H1 (cell line): ENCODE data around the gene TRPV6. TPM values are rescaled to one million over a fixed set of nuclear protein-coding genes. Genes with fewer than 3 reads are reported as not detected.

Source experiments
- CTCF ChIA-PET: fragments of 300-600 bp; sonication (Branson Sonifier 250); formaldehyde crosslinking; loops from one replicate; lab custom pipeline; 2021; ENCODE audit not compliant: partially characterized antibody; lab: Charles Lee
- POLR2A ChIA-PET: fragments of 300-600 bp; sonication (Branson Sonifier 250); formaldehyde crosslinking; loops from one replicate; lab custom pipeline; 2021; ENCODE audit warnings: inconsistent platforms; ENCODE audit not compliant: partially characterized antibody; lab: Charles Lee
- DNase-seq, 2 experiments: peaks; one replicate each; pipeline versions ENCODE4 v3.0.0 to v3.0.0-alpha.2; 2010 to 2022; ENCODE audit warnings: low spot score in 2 of 2, low read depth in 1 of 2, mixed read lengths in 1 of 2
- FAIRE-seq: peaks from 2 replicates; lab custom pipeline; 2011; peaks lifted over from hg19 to GRCh38; lab: Jason Lieb, UNC
- H2AFZ ChIP-seq: 2 replicates; pipeline ENCODE4 v1.8.1; 2012; ENCODE audit warnings: low read length, inconsistent platforms
- H2AK5ac ChIP-seq: 2 replicates; pipeline ENCODE4 v1.6.1; 2013; ENCODE audit warnings: low read depth, low read length
- H2BK120ac ChIP-seq: replicated peaks from 2 replicates; pipeline ENCODE3; 2013; ENCODE audit warnings: low read depth, low read length, inconsistent platforms
- H2BK12ac ChIP-seq: 2 replicates; pipeline ENCODE4 v1.6.1; 2013; ENCODE audit warnings: low read depth, low read length
- H2BK15ac ChIP-seq: 2 replicates; pipeline ENCODE4 v1.6.1; 2013; ENCODE audit warnings: low read length
- H2BK20ac ChIP-seq: 2 replicates; pipeline ENCODE4 v1.6.1; 2013; ENCODE audit warnings: low read length
- H2BK5ac ChIP-seq: 2 replicates; pipeline ENCODE4 v1.6.1; 2013; ENCODE audit warnings: low read depth, low read length
- H3K14ac ChIP-seq: 2 replicates; pipeline ENCODE4 v1.6.1; 2013; ENCODE audit warnings: inconsistent platforms; ENCODE audit not compliant: insufficient read length
- H3K18ac ChIP-seq: 2 replicates; pipeline ENCODE4 v1.6.1; 2013; ENCODE audit warnings: low read length; ENCODE audit errors: extremely low read depth
- H3K23ac ChIP-seq: 2 replicates; pipeline ENCODE4 v1.6.1; 2013; ENCODE audit warnings: inconsistent platforms; ENCODE audit not compliant: insufficient read length
- H3K23me2 ChIP-seq: 2 replicates; pipeline ENCODE4 v1.6.1; 2013; ENCODE audit warnings: low read depth, low read length
- H3K27ac ChIP-seq: 2 replicates; pipeline ENCODE4 v1.6.1; 2011; ENCODE audit warnings: low read depth, low read length, inconsistent platforms
- H3K27me3 ChIP-seq, 4 experiments: replicated peaks in 1 of 4; 1 replicate in 1 of 4; 2 replicates in 3 of 4; pipeline versions ENCODE4 v1.6.1 to v1.8.1; 2011 to 2013; ENCODE audit warnings: low read length in 3 of 4, mild to moderate bottlenecking in 3 of 4, inconsistent platforms in 2 of 4, mixed read lengths in 2 of 4, moderate library complexity in 1 of 4; ENCODE audit not compliant: control insufficient read depth in 3 of 4, insufficient read depth in 3 of 4; ENCODE audit errors: extremely low read depth in 1 of 4
- H3K36me3 ChIP-seq, 4 experiments: 2 replicates each; pipeline versions ENCODE4 v1.6.1 to v1.8.1; 2011 to 2013; ENCODE audit warnings: mild to moderate bottlenecking in 4 of 4, low read length in 3 of 4, moderate library complexity in 2 of 4, control low read depth in 1 of 4, inconsistent platforms in 1 of 4; ENCODE audit not compliant: insufficient read depth in 4 of 4, control insufficient read depth in 2 of 4
- H3K4ac ChIP-seq: replicated peaks from 2 replicates; pipeline ENCODE3; 2013; ENCODE audit warnings: low read length, low read depth, mixed read lengths, inconsistent platforms; ENCODE audit not compliant: insufficient read length
- H3K4me1 ChIP-seq, 4 experiments: replicated peaks in 1 of 4; 1 replicate in 1 of 4; 2 replicates in 3 of 4; pipeline versions ENCODE4 v1.6.1 to v1.8.1; 2011 to 2013; ENCODE audit warnings: low read length in 3 of 4, inconsistent platforms in 2 of 4, mixed read lengths in 1 of 4; ENCODE audit not compliant: insufficient read depth in 4 of 4, control insufficient read depth in 3 of 4
- H3K4me2 ChIP-seq, 2 experiments: 2 replicates each; pipeline versions ENCODE4 v1.6.1 to v1.8.1; 2011 to 2013; ENCODE audit warnings: low read depth in 2 of 2, low read length in 2 of 2, control low read depth in 1 of 2, inconsistent platforms in 1 of 2, mild to moderate bottlenecking in 1 of 2; ENCODE audit not compliant: insufficient read depth in 1 of 2
- H3K4me3 ChIP-seq, 4 experiments: fragments of 200-600, 300-600 bp in 1 of 4; sonication (generic), shearing (Covaris generic), sonication (Bioruptor Twin) in 1 of 4; 2 replicates each; pipeline versions ENCODE4 v1.5.1 to v1.8.1; 2011 to 2016; ENCODE audit warnings: low read length in 4 of 4, low read depth in 3 of 4, control low read depth in 2 of 4, inconsistent platforms in 2 of 4, mild to moderate bottlenecking in 2 of 4, mixed read lengths in 1 of 4, moderate library complexity in 1 of 4; ENCODE audit not compliant: insufficient read depth in 2 of 4; ENCODE audit errors: extremely low read depth in 1 of 4
- H3K56ac ChIP-seq: replicated peaks from 2 replicates; pipeline ENCODE3; 2013; ENCODE audit warnings: low read depth, mild to moderate bottlenecking, mixed read lengths, low read length, inconsistent platforms; ENCODE audit not compliant: insufficient read length
- H3K79me1 ChIP-seq: 2 replicates; pipeline ENCODE4 v1.6.1; 2013; ENCODE audit warnings: low read depth, low read length, control low read depth
- H3K79me2 ChIP-seq, 2 experiments: 2 replicates each; pipeline versions ENCODE4 v1.6.1 to v1.8.1; 2012 to 2013; ENCODE audit warnings: low read length in 2 of 2, mild to moderate bottlenecking in 2 of 2, inconsistent platforms in 1 of 2; ENCODE audit not compliant: insufficient read depth in 2 of 2, control insufficient read depth in 1 of 2
- H3K9ac ChIP-seq, 4 experiments: replicated peaks in 1 of 4; 1 replicate in 1 of 4; 2 replicates in 3 of 4; pipeline versions ENCODE4 v1.6.1 to v1.8.1; 2011 to 2013; ENCODE audit warnings: low read depth in 3 of 4, low read length in 3 of 4, control low read depth in 2 of 4, mild to moderate bottlenecking in 2 of 4, moderate library complexity in 2 of 4, inconsistent platforms in 1 of 4; ENCODE audit errors: extremely low read depth in 1 of 4
- H3K9me3 ChIP-seq, 2 experiments: 2 replicates each; pipeline versions ENCODE4 v1.6.1 to v1.8.1; 2012 to 2013; ENCODE audit warnings: mild to moderate bottlenecking in 2 of 2, moderate library complexity in 2 of 2, control low read depth in 1 of 2, inconsistent platforms in 1 of 2, low read depth in 1 of 2, low read length in 1 of 2, mixed read lengths in 1 of 2; ENCODE audit not compliant: insufficient read depth in 2 of 2
- H4K20me1 ChIP-seq, 2 experiments: replicated peaks in 1 of 2; 2 replicates each; pipeline versions ENCODE3 to v1.8.1; 2011 to 2013; ENCODE audit warnings: inconsistent platforms in 2 of 2, low read length in 2 of 2, mild to moderate bottlenecking in 1 of 2; ENCODE audit not compliant: insufficient read depth in 2 of 2, control insufficient read depth in 1 of 2
- H4K5ac ChIP-seq: 2 replicates; pipeline ENCODE4 v1.6.1; 2013; ENCODE audit warnings: low read length, low read depth, mixed read lengths, inconsistent platforms; ENCODE audit not compliant: insufficient read length
- H4K8ac ChIP-seq: 2 replicates; pipeline ENCODE4 v1.8.0; 2013; ENCODE audit warnings: mild to moderate bottlenecking, moderate library complexity, low read length, inconsistent platforms; ENCODE audit not compliant: insufficient read depth; ENCODE audit errors: extremely low read depth
- H4K91ac ChIP-seq: replicated peaks from 2 replicates; pipeline ENCODE3; 2013; ENCODE audit warnings: low read length, mixed read lengths, inconsistent platforms; ENCODE audit not compliant: insufficient read length
- HDAC2 ChIP-seq, 2 experiments: fragments of 300-600 bp in 1 of 2; sonication (generic) in 1 of 2; IDR thresholded peaks; 2 replicates each; pipeline ENCODE4 v1.6.1; 2011 to 2012; ENCODE audit warnings: low read depth in 2 of 2, low read length in 2 of 2, mild to moderate bottlenecking in 2 of 2, moderate library complexity in 2 of 2, borderline replicate concordance in 1 of 2, inconsistent platforms in 1 of 2
- POLR2A ChIP-seq, 2 experiments: IDR thresholded peaks; 1 replicate in 1 of 2; 2 replicates in 1 of 2; pipeline ENCODE4 v1.6.1; 2011; ENCODE audit warnings: low read depth in 2 of 2, low read length in 2 of 2, mild to moderate bottlenecking in 2 of 2; ENCODE audit errors: control extremely low read depth in 1 of 2
- POLR2AphosphoS5 ChIP-seq: IDR thresholded peaks from 2 replicates; pipeline ENCODE4 v1.6.1; 2011; ENCODE audit warnings: low read depth, low read length
- RNF2 ChIP-seq: fragments of 200-900, 300-1000 bp; sonication (generic); IDR thresholded peaks from 2 replicates; pipeline ENCODE4 v1.7.1; 2016; ENCODE audit warnings: borderline replicate concordance, low read depth, mild to moderate bottlenecking, antibody characterized with exemption, low read length; ENCODE audit not compliant: poor library complexity, severe bottlenecking; ENCODE audit errors: missing control alignments
- SP2 ChIP-seq: IDR thresholded peaks from 2 replicates; pipeline ENCODE4 v1.6.1; 2012; ENCODE audit warnings: mild to moderate bottlenecking, low read length, inconsistent platforms
- SRF ChIP-seq: IDR thresholded peaks from 2 replicates; pipeline ENCODE4 v1.6.1; 2011; ENCODE audit warnings: mild to moderate bottlenecking, low read depth, low read length, moderate library complexity
- TCF12 ChIP-seq: IDR thresholded peaks from 2 replicates; pipeline ENCODE4 v1.6.1; 2011; ENCODE audit warnings: low read depth, mild to moderate bottlenecking, low read length
- TEAD4 ChIP-seq: IDR thresholded peaks from 2 replicates; pipeline ENCODE4 v1.6.1; 2012; ENCODE audit warnings: low read depth, low read length, inconsistent platforms, mixed read lengths
- YY1 ChIP-seq: IDR thresholded peaks from 2 replicates; pipeline ENCODE4 v1.6.1; 2011; ENCODE audit warnings: low read depth, mild to moderate bottlenecking, low read length
- WGBS, 2 experiments: shearing (Covaris generic) in 1 of 2; methylation state at CpG; one replicate each; pipeline versions ENCODE4 v1.1.6 to v1.1.7; 2013 to 2015; ENCODE audit warnings: low lambda C conversion rate in 2 of 2, mixed read lengths in 2 of 2, inconsistent platforms in 1 of 2, low coverage in 1 of 2, missing lambda C conversion rate in 1 of 2; ENCODE audit not compliant: insufficient replicate concordance in 2 of 2, insufficient coverage in 1 of 2, insufficient read length in 1 of 2; ENCODE audit errors: extremely low coverage in 1 of 2, missing lambda C conversion rate in 1 of 2; 5-methylcytosine and 5-hydroxymethylcytosine counted together
- polyA plus RNA-seq, 7 experiments: library from polyadenylated mRNA; depleted of rRNA in 3 of 7; stranded (reverse) in 5 of 7; unstranded in 2 of 7; fragments of >200 nt in 5 of 7; fragments of 200-250 nt in 2 of 7; gene quantifications; 1 replicate in 5 of 7; 2 replicates in 1 of 7; 4 replicates in 1 of 7; pipeline versions ENCODE4 v1.2.1 to v1.2.3, GENCODE V29; 2011 to 2013; ENCODE audit warnings: missing spikeins in 2 of 7, mixed read lengths in 2 of 7
- total RNA-seq: library from RNA; stranded (reverse); fragmentation: NEBNext Ultra II Directional; extraction: Animal tissue kit (Norgen Biotek cat#: 25700); gene quantifications from 2 replicates; pipeline ENCODE4 v1.2.1, GENCODE V29; 2021
- TF ChIP-seq, protein P1 (sequence below): IDR thresholded peaks from 2 replicates; pipeline ENCODE4 v1.6.1; 2011; ENCODE audit warnings: low read length, improper control_type of control experiment
- TF ChIP-seq, protein P2 (sequence below): IDR thresholded peaks from 2 replicates; pipeline ENCODE4 v1.6.1; 2011; ENCODE audit warnings: low read depth, mild to moderate bottlenecking, low read length; ENCODE audit not compliant: insufficient read depth
- TF ChIP-seq, protein P3 (sequence below): IDR thresholded peaks from 2 replicates; pipeline ENCODE4 v1.6.1; 2012; ENCODE audit warnings: inconsistent platforms

TRPV6 gene
- total and polyA plus RNA-seq, 2 of the 8 experiments (the other 6 are each of a cell fraction or from before 2014, with no cell fraction given): 0.52 to 1.1 TPM

DNA sequence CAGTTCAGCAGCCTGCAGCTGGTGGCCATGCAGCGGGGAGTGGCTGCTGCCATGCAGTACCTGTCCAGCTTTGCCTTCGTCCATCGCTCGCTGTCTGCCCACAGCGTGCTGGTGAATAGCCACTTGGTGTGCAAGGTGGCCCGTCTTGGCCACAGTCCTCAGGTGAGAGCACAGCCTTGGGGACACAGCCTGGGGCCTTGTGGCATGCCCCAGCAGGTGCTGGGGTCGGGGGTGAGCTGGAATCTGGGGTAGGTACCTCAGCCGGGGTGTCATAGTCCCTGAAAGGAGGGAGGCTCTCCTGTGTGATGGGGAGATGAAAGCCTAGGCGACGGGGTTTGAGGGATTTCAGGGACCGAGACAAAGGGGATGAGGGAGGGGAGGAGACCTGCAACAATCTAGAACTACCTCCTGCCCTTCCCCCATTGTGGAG lies 16.5 kb downstream of the TRPV6 start:
- Histone ChIP-seq H3K4me2 (no peak overlapping the region), H2BK15ac (no peak overlapping the region), H3K18ac (no peak overlapping the region), H3K4me3 (no peak overlapping the region), H3K79me1 (no peaks in the 10 kb centered on the region; the same call in 1 of the 2 replicates), H3K4ac (no peak overlapping the region), H3K14ac (no peak overlapping the region), H2BK20ac (no peak overlapping the region), H3K36me3 (no peaks in the 10 kb centered on the region), H4K20me1 (no peaks in the 10 kb centered on the region), H4K8ac (no peak overlapping the region), H3K23ac (no peak overlapping the region), H3K27ac (no peak overlapping the region), H2BK12ac (no peak overlapping the region), H2BK5ac (0 out of 2 replicates have a peak overlapping the region, but pooled peaks have one; percentile 35), H3K9me3 (no peaks in the 10 kb centered on the region), H3K79me2 (no peaks in the 10 kb centered on the region), H2AK5ac (no peak overlapping the region), H2BK120ac (no peak overlapping the region), H2AFZ (no peak overlapping the region), H4K91ac (no peak overlapping the region), H3K4me1 (peaks cover 0 to 5% (median 3%) of the 10 kb centered on the region in 4 experiments; a peak in 4 of 7 replicates), H4K5ac (no peak overlapping the region), H3K23me2 (no peaks in the 10 kb centered on the region; the same call in 1 of the 2 replicates), H3K9ac (no peak overlapping the region), H3K56ac (no peak overlapping the region), H3K27me3 (no peaks in the 10 kb centered on the region; a peak in 1 of 7 replicates)
- DNase-seq: peak in 1 of 2 experiments; percentile 19
- ChIA-PET POLR2A (no interaction called here), CTCF (interaction anchor here (0.5 to 13.9 kb wide), 14 partner anchors 10 to 483 kb away, joined by 3 to 107 read pairs (median 3); partner anchors contain the start of gene EPHB6)
- FAIRE-seq: no peak
- TF ChIP-seq, protein P1, sequence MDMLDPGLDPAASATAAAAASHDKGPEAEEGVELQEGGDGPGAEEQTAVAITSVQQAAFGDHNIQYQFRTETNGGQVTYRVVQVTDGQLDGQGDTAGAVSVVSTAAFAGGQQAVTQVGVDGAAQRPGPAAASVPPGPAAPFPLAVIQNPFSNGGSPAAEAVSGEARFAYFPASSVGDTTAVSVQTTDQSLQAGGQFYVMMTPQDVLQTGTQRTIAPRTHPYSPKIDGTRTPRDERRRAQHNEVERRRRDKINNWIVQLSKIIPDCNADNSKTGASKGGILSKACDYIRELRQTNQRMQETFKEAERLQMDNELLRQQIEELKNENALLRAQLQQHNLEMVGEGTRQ: no peak
- TF ChIP-seq RNF2: no peak
- TF ChIP-seq, protein P2, sequence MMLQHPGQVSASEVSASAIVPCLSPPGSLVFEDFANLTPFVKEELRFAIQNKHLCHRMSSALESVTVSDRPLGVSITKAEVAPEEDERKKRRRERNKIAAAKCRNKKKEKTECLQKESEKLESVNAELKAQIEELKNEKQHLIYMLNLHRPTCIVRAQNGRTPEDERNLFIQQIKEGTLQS: no peak
- no peak for TF ChIP-seq POLR2AphosphoS5
- no peak for TF ChIP-seq POLR2A (IDR thresholded peaks at IDR 0.05; ENCODE audit: control extremely low read depth in 1 of 2, low read depth in 2 of 2, low read length in 2 of 2)
- TF ChIP-seq TEAD4: no peak
- TF ChIP-seq, protein P3, sequence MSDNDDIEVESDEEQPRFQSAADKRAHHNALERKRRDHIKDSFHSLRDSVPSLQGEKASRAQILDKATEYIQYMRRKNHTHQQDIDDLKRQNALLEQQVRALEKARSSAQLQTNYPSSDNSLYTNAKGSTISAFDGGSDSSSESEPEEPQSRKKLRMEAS: no peak
- TF ChIP-seq HDAC2 (IDR thresholded peaks at IDR 0.05; ENCODE audit: borderline replicate concordance in 1 of 2, low read depth in 2 of 2, low read length in 2 of 2): no peak
- no peak for TF ChIP-seq TCF12
- no peak for TF ChIP-seq SRF
- TF ChIP-seq YY1: no peak
- TF ChIP-seq SP2: no peak
- WGBS, 2 experiments: 95% methylated on average over 11 of the region's 11 CpGs; no CpG with 5 or more reads in 1 of the 2 experiments
